Stimulated activated CD8-positive, alpha-beta memory T cell treated with anti-CD3 and anti-CD28 coated beads, Interleukin-12 subunit alpha, Interleukin-12 subunit beta, amount 100 ng/mL, for 1 hour (primary cell): ENCODE measurements around the gene GRM2.

Experiments used
- DNase-seq: peaks from one replicate; pipeline ENCODE4 v3.0.0-alpha.2; 2020; ENCODE audit warnings: low read depth

The GRM2 gene

DNA sequence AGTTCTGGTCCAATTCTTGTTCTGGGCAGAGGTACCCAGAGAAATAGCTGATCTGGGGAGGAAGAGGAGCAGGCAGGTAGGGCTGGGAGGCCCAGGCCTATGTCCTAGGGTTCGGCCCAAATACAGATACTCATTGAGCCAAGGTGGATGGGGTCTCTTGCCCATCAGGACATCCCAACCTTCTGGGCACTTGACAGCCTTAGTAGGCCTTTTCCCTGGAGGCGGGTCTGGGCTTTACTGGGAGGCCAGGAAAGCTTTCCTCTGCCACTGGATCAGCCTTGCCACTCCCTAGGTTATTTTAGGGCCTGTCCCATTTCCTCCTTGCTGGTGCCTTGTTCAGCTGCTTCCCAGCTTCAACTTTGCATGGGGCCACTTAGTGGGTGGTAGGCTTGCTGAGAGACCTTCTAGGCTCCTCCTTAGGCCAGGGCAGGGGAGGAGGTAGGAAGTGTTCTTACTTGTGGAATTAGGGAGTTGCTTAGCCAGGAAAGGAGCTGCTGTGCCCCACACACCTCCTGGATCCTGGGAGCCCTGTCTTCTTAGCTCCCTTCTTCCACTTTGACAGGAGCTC is 26.1 kb upstream of the GRM2 start:
- DNase-seq = no peak

- no peak for DNase-seq
Measured at GRCh38 chr3:51681453-51681852, 25.4 kb upstream of the GRM2 start.

DNA sequence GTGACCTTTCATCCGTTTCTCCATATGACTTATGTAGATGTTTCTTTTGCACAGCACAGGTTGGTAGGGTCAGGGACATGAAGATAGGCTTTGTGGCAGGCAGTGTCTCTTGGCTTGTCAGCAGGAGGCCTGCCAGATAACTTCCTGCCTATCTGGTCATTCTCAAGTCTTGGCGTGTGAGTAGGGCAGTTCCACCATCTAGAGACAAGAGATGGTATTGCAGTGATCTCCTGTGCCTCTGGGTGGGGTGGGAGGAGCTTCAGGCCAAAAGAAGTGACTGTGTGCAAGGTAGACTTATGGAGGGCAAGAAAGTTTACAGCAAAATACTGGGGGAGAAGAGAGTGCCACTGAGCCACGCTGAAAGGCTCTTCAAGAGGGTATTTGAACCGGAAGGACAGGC is 24.8 kb upstream of the GRM2 start:
- DNase-seq = peak; percentile 57

DNA sequence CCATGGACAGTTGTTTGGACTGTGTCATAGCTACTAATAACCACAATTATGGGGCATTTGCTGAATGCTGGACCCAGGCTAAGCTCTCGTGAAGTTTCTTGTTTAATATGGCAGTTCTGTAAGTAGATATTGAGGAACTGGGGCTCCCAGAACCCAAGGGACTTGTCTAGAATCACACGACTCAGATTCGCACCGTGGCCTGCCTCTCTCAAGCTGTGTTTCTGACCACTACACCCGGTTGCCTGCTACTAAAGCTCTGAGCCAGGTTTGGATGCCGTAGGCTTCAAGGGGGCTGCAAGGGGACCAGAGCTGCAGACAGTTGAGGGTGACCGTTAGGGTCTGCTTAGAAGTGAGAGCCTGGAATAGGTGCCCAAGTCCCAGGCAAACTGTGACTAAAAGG is 24.3 kb upstream of the GRM2 start:
- no peak for DNase-seq

GRCh38 chr3:51683566-51683965 is 23.3 kb upstream of the GRM2 start:
- no peak for DNase-seq

DNA sequence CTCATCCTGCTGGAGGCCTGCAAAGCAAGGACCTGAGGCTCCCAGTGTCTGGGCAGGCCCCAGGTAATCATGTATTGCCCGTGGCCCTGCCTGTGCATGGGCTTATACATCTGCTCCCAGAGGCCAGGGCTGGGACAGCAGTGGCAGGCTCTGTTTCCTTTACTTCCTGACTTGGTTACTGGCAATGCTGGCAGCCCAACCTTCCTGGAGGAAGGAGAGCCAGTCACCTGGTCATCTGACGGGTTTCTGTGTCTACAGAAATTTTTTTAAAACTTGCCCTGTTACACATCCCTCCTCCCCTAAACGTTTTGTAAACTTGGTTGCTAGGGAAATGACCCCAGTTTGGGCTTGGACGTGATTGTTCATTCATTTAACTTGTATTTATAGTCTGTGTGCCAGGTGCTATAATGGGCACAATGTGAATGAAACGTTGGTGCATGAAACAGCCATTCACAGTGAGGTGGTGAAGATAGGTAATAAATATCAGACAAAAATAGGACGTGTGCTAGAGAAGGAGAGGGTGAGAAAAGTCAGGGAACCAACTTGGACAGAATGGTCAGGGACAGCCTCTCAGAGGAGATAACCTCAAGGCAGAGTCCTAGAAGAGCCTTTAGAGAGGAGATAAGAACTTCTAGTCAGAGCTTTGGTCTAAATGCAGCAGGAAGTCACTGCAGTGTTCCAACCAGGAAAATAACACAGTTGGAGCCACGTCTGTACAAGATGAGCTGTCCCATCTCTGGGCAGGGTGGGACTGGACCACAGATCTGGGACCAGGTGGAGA is 21.7 kb upstream of the GRM2 start:
- DNase-seq = no peak

DNA sequence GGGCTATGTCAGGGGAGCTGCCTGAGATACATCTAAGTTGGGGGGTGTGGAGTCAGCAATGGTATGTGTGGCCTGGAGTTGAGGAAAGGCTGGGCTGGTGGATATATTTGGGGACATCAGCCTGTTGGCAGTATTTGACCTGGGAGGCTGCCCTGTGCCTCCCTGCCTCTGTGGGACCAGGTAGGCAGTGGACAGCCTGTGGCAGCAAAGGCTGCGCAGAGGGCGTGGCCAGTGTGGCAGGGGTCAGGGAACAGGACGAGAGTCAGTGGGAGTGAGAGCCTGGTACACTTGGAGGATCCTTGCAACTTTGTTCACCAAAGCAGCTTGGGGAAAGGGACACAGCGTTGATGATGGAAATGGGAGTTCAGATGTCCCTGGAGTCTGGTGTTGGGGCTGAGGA is 20.8 kb upstream of the GRM2 start:
- no peak for DNase-seq

DNA sequence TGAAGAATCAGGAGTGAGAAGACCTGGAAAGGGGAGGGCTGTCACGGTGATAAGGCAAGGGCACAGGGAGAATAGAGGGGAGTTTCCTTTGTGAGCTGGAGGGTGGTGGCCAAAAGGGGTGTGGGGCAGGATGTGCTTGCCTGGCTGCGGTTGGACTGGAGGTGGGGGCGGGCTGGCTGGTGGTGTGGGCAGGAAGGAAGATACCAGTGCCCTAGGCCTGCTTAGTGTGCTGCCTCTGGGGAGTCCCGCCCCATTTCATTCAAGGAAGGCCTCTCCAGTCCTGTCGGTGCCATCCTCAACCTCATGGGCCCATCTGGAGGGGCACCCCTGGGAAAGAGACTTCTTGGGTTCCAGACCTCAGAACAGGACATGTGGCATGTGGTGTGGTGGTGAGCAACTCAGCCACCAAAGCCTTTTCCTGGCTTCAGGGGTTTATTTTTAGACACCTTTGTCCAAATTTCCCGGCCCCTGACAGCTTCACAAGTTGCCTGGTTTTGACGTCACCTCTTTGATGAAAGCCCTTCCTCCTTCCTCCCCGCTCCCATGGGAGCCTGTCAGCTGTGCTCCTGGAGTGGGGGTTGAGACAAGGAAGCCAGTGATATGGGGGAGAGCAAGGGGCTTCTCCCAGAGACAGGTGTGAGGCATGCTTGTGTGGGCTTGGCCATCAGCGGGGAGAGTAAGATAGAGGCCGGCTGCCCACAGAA is 20.2 kb upstream of the GRM2 start:
- peak; percentile 72 for DNase-seq

DNA sequence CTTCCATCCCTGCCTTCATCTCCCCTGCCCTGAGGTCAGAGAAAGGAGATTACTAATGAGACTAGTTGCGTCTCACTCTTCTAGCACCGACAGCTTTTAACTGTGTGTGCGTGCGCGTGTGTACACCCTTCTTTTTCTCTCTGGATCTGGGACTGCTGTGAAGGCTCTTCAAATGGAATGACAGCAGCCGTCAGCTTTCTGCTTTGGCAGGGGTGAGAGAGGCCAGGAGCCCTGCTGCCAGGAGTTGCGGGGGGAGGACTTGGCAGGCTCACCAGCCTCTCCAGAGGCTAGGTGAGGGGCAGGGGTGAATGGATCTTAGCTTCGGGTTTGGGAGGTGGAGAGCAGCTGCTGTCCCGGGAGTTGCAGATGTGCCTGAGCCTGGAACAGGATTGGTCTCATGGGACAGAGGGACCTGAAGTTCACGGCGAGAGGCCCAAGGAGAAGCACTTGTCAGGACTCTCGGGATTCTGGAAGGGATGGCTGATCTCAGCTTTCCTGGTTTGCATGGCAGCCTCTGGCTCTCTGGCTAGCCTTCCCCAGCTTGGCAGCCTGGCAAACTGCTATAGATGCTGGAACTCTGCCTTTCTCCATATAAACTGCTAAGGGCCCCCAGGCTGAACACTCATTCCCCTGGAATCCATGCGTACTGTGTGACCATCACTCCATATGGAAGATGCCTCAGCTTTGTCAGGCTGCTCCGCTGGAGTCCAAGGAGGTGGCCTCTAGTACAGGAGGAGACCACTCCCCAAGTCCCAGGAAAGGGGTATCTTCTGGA is 19.2 kb upstream of the GRM2 start:
- DNase-seq = no peak

- no peak for DNase-seq
Measured at GRCh38 chr3:51688206-51688600, 18.7 kb upstream of the GRM2 start.

DNA sequence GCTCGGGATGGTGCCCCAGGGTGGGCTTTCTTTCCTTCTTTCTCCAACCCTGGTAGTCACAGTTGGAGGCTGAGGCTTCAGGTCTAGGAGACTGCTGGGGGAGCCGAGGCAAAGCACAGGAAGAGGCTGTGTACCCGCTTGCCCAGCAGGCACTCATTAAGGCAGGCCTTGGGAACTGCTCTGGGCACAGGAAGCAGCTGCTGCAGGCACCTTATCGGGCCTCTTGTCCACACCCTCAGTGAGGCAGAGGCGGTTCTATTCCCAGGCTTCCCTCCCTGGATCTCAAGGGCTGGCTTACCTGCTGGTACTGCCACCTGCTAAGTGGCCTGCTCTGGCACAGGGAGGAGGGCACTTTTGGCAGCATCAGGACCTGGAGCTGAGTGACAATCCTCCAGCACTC is 15.8 kb upstream of the GRM2 start:
- DNase-seq = no peak

DNA sequence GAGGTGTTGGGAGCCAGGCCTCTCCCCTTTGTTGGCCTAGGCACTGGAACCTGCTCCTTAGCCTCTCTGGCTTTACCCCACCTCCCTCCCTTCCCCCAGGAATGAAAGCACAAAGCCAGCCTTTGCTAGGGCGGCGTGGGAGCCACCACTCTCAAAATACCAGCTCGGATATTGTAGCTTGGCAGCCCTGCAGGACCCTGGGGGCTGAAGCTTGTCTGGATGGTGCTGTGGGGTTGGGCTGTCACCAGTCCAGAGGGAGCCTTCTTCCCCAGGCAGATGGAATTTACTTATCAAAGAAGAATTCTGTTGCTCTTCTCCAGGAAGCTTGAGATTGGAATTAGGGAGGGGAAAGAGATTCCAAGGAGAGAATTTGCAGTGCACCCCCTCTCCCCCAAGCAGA is 14.9 kb upstream of the GRM2 start:
- DNase-seq = no peak

- no peak for DNase-seq
Measured at GRCh38 chr3:51692980-51693395, 13.9 kb upstream of the GRM2 start.

- DNase-seq = no peak
Measured at GRCh38 chr3:51696954-51697353, 9.9 kb upstream of the GRM2 start.

GRCh38 chr3:51698209-51698608 is 8.7 kb upstream of the GRM2 start:
- no peak for DNase-seq

- DNase-seq = no peak
Measured at GRCh38 chr3:51700403-51700802, 6.5 kb upstream of the GRM2 start.

DNA sequence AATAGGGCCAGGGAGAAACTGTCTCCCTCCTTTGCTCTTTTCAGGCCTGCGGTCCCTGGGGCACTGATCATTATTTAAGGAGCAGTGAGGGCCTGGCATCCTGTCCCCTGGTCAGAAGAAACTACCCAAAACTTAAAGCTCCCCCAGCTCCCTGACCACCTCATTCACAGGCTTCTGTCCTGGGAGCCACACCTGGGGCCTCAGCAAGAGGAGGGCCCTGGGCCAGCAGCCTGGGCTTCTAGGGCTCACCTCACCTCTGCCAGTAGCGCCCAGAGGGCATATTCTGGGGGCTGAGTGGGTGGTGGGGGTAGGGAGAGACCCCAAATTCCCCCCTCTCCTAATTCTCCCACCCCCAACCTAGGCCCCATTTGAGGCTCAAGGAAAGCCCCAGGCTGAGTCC is 4.7 kb upstream of the GRM2 start:
- DNase-seq = no peak

GRCh38 chr3:51703068-51703760 is 3.7 kb upstream of the GRM2 start:
- no peak for DNase-seq

GRCh38 chr3:51703761-51704510 is 2.9 kb upstream of the GRM2 start:
- DNase-seq = no peak

- no peak for DNase-seq
Measured at GRCh38 chr3:51704511-51704950, 2.3 kb upstream of the GRM2 start.
